Esophagus muscularis mucosa (tissue), 4 donors: Measurements from ENCODE around the gene PPP1CA. TPM values are rescaled to one million over a fixed set of nuclear protein-coding genes. Genes with fewer than 3 reads are reported as not detected.

Experiments used
- DNase-seq: peaks from one replicate; pipeline ENCODE4 v3.0.0-alpha.2; 2017; ENCODE audit errors: extremely low spot score
- H3K27ac ChIP-seq, 4 donors: fragments of 200-600 bp; sonication (generic); replicated peaks in 1 of 4; 1 replicate in 3 of 4; 2 replicates in 1 of 4; pipeline ENCODE4 v1.5.1; 2016 to 2019; ENCODE audit warnings: mild to moderate bottlenecking in 1 of 4
- H3K27me3 ChIP-seq, 4 donors: fragments of 200-600 bp; sonication (generic); one replicate each; pipeline versions ENCODE4 v1.5.1 to v1.6.0; 2016 to 2019
- H3K36me3 ChIP-seq, 4 donors: fragments of 200-600 bp; sonication (generic); one replicate each; pipeline ENCODE4 v1.5.1; 2016 to 2019
- H3K4me1 ChIP-seq, 4 donors: fragments of 200-600 bp; sonication (generic); one replicate each; pipeline ENCODE4 v1.5.1; 2016 to 2019
- H3K4me3 ChIP-seq, 4 donors: fragments of 200-600 bp; sonication (generic); 1 replicate in 2 of 4; 2 replicates in 2 of 4; pipeline ENCODE4 v1.5.1; 2016 to 2019; ENCODE audit warnings: mild to moderate bottlenecking in 4 of 4, moderate library complexity in 1 of 4
- H3K9me3 ChIP-seq, 4 donors: fragments of 200-600 bp; sonication (generic); 1 replicate in 3 of 4; 2 replicates in 1 of 4; pipeline ENCODE4 v1.5.1; 2016 to 2019
- EP300 ChIP-seq: sonication (generic); formaldehyde crosslinking; IDR thresholded peaks from one replicate; pipeline ENCODE4 v1.6.1; 2017; ENCODE audit warnings: antibody characterized with exemption
- POLR2A ChIP-seq: fragments of 450-650 bp; IDR thresholded peaks from one replicate; pipeline ENCODE4 v1.6.1; 2017; ENCODE audit warnings: antibody characterized with exemption, moderate library complexity, mild to moderate bottlenecking, low read depth
- POLR2AphosphoS5 ChIP-seq, 2 donors: sonication (generic); formaldehyde crosslinking; IDR thresholded peaks; one replicate each; pipeline ENCODE4 v1.6.1; 2017; ENCODE audit warnings: antibody characterized with exemption in 2 of 2
- WGBS: methylation state at CpG from one replicate; pipeline ENCODE4 v1.1.5; 2018; 5-methylcytosine and 5-hydroxymethylcytosine counted together
- intact Hi-C: fragments of 100-400 bp; cut with DNase I; formaldehyde crosslinking; loops from one replicate; pipeline ENCODE4 v1.15.1; 2023
- total RNA-seq, 4 donors: library from RNA; depleted of rRNA; stranded (reverse); fragments of >200 nt; gene quantifications; one replicate each; pipeline versions ENCODE4 v1.1.0 to v1.2.1, GENCODE V29; 2016
- TF ChIP-seq, protein P1 (sequence below), 3 experiments: fragments of 200-600 bp in 2 of 3; fragments of 450-650 bp in 1 of 3; sonication (generic) in 2 of 3; IDR thresholded peaks; one replicate each; pipeline ENCODE4 v1.5.1; 2017 to 2019; ENCODE audit warnings: antibody characterized with exemption in 3 of 3, mild to moderate bottlenecking in 2 of 3, moderate library complexity in 1 of 3

Gene PPP1CA
- total RNA-seq, 4 donors from 2014 or later = 56.9 to 87.3 (median 78.7) TPM

DNA sequence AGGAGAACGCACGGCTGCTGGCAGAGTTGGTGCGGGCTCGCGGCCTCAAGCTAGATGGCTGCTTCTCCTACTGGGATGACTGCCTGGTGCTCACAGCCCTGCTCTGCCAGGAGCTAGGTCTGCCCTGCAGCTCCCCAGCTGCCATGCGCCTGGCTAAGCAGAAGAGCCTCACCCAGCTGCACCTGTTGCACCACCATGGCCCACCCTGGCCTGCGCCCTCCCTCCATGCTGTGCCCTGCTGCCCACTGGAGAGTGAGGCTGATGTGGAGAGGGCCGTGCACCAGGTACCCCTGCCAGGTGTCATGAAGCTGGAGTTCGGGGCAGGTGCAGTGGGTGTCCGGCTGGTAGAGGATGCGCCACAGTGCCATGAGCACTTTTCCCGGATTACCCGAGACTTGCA, 21.8 kb upstream of the PPP1CA start:
- no peak overlapping the region for H3K4me3 ChIP-seq
- no peaks in the 10 kb centered on the region for H3K9me3 ChIP-seq
- TF ChIP-seq, protein P1, sequence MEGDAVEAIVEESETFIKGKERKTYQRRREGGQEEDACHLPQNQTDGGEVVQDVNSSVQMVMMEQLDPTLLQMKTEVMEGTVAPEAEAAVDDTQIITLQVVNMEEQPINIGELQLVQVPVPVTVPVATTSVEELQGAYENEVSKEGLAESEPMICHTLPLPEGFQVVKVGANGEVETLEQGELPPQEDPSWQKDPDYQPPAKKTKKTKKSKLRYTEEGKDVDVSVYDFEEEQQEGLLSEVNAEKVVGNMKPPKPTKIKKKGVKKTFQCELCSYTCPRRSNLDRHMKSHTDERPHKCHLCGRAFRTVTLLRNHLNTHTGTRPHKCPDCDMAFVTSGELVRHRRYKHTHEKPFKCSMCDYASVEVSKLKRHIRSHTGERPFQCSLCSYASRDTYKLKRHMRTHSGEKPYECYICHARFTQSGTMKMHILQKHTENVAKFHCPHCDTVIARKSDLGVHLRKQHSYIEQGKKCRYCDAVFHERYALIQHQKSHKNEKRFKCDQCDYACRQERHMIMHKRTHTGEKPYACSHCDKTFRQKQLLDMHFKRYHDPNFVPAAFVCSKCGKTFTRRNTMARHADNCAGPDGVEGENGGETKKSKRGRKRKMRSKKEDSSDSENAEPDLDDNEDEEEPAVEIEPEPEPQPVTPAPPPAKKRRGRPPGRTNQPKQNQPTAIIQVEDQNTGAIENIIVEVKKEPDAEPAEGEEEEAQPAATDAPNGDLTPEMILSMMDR (IDR thresholded peaks at IDR 0.05) = no peak
- TF ChIP-seq POLR2AphosphoS5 (IDR thresholded peaks at IDR 0.05) (no peak), EP300 (no peak), POLR2A (no peak)
- peaks cover 31 to 38% (median 32%) of the 10 kb centered on the region in 4 donors for H3K4me1 ChIP-seq
- intact Hi-C loops = no loop called here
- no peak overlapping the region for H3K27ac ChIP-seq
- no peak for DNase-seq
- 91% methylated on average over 8 of the region's 13 CpGs for WGBS
- no peaks in the 10 kb centered on the region for H3K27me3 ChIP-seq
- no peaks in the 10 kb centered on the region for H3K36me3 ChIP-seq

DNA sequence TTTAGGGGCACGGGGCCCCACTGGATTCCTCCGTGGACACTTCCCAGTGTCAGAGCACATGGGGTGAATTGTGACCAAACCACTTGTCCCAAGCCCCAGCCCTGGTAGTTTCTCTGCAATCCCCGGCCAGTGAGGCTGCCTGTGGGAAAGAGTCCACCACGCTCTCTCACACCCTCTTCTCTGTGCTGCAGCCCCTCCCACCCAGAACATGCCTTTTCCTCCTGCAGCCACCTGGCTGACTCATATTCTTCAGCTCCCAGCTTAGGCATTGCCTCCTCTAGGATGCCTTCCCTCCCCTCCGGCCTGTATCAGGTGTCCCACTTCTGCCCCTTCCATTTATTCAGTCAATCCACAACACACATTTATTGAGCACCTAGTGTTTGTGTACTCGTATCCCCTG, 21.2 kb upstream of the PPP1CA start:
- no peaks in the 10 kb centered on the region for H3K36me3 ChIP-seq
- no peak overlapping the region for H3K27ac ChIP-seq
- TF ChIP-seq, protein P1 (IDR thresholded peaks at IDR 0.05) = no peak
- no peak for TF ChIP-seq POLR2AphosphoS5 (IDR thresholded peaks at IDR 0.05)
- no peak for TF ChIP-seq EP300
- no peak for TF ChIP-seq POLR2A
- no peak for DNase-seq
- no peaks in the 10 kb centered on the region for H3K9me3 ChIP-seq
- 78% methylated on average over 6 of the region's 6 CpGs for WGBS
- intact Hi-C loops = no loop called here
- peaks cover 31 to 42% (median 34%) of the 10 kb centered on the region in 4 donors for H3K4me1 ChIP-seq
- no peak overlapping the region for H3K4me3 ChIP-seq
- H3K27me3 ChIP-seq = no peaks in the 10 kb centered on the region

DNA sequence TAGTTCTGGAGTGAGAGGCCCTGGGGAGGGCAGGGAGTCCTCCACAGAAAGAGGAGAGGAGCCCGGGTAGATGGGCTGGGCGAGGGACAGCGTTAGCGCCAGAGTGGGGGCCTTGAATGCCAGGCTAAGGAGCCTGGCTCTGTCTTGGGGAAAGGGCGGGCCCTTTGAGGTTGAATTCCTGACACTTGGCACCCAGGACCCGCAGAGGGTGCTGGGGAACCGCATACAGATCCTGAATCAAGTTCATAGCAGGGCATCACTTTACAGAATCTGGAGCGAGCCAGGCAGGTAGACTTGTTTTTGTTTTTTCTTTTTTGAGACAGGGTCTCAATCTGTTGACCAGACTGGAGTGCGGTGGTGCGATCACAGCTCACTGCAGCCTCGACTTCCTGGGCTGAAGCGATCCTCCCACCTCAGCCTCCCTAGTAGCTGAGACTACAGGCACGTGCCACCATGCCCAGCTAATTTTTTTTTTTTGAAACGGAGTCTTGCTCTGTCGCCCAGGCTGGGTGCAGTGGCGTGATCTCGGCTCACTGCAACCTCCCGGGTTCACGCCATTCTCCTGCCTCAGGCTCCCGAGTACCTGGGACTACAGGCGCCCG, 19.9 kb upstream of the PPP1CA start:
- Histone ChIP-seq H3K27me3 (no peaks in the 10 kb centered on the region), H3K27ac (peak overlapping the region; percentile 85 to 95 (median 93)), H3K4me1 (peaks cover 35 to 47% (median 39%) of the 10 kb centered on the region in 4 donors), H3K36me3 (no peaks in the 10 kb centered on the region), H3K4me3 (peak overlapping the region; percentile 64 to 87 (median 72)), H3K9me3 (no peaks in the 10 kb centered on the region)
- intact Hi-C loops = no loop called here
- DNase-seq = no peak
- WGBS = 87% methylated on average over 17 of the region's 22 CpGs
- TF ChIP-seq POLR2A = no peak

DNA sequence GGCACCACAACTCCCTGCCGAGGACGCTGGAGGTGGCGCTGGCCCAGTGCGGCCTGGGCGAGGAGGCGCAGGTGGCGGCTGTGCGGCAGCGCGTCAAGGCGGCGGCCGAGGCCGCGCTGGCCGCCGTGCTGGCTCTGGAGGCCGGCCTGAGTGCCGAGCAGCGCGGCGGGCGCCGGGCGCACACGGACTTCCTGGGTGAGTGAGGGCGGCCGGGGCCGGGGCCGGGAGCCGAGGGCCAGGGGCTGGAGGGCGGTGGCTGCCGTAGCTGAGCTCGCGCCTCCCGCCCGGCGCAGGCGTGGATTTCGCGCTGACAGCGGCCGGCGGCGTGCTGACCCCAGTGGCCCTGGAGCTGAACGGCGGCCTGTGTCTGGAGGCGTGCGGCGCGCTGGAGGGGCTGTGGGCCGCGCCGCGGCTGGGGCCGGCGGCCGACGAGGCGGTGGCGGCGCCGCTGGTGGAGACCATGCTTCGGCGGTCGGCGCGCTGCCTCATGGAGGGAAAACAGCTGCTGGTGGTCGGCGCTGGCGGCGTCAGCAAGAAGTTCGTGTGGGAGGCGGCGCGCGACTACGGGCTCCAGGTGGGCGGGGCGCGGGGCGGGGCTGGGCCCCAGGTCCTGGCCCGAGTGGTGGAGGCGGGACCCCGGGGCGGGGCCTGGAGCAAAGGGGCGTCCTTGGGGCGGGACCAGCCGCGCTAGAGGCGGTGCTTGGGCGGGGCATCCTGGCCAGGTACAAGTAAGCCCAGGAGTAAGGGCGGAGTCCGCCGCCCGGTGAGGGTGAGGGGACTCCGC, 19.2 kb upstream of the PPP1CA start:
- H3K4me1 ChIP-seq = peaks cover 42 to 54% (median 46%) of the 10 kb centered on the region in 4 donors
- WGBS = under 1% methylated on average over 46 of the region's 97 CpGs
- intact Hi-C loops = no loop called here
- no peaks in the 10 kb centered on the region for H3K9me3 ChIP-seq
- H3K36me3 ChIP-seq = no peaks in the 10 kb centered on the region
- peak; percentile 67 to 86 for TF ChIP-seq POLR2AphosphoS5 (IDR thresholded peaks at IDR 0.05)
- no peak for TF ChIP-seq POLR2A
- TF ChIP-seq, protein P1 (IDR thresholded peaks at IDR 0.05) = no peak
- H3K27ac ChIP-seq = peak overlapping the region; percentile 85 to 95 (median 93)
- no peaks in the 10 kb centered on the region for H3K27me3 ChIP-seq
- peak; percentile 98 for DNase-seq
- peak overlapping the region; percentile 64 to 87 (median 72) for H3K4me3 ChIP-seq

- Histone ChIP-seq H3K27ac (peak overlapping the region; percentile 85 to 95 (median 93)), H3K36me3 (no peaks in the 10 kb centered on the region), H3K27me3 (peaks cover 0 to 1% (median 0%) of the 10 kb centered on the region in 4 donors), H3K4me3 (peak overlapping the region; percentile 64 to 87 (median 72)), H3K9me3 (no peaks in the 10 kb centered on the region), H3K4me1 (peaks cover 49 to 60% (median 52%) of the 10 kb centered on the region in 4 donors)
- TF ChIP-seq, protein P1 (IDR thresholded peaks at IDR 0.05) = no peak
- TF ChIP-seq EP300 (no peak), POLR2AphosphoS5 (IDR thresholded peaks at IDR 0.05) (no peak), POLR2A (no peak)
- DNase-seq = no peak
- intact Hi-C loops = no loop called here
- WGBS = 47% methylated on average over 11 of the region's 15 CpGs
These were observed 18.5 kb upstream of the PPP1CA start for GRCh38 chr11:67420147-67420645.
